Measurements from ENCODE around the gene PMM2.
A peak's percentile ranks its signal among the peaks of the same experiment; 100 is the strongest.

Gene PMM2

GRCh38 chr16:8885674-8886592 lies 88.3 kb downstream of the PMM2 start:
- ChIA-PET CTCF (interaction anchor here (0.8 kb wide), 1 partner anchor 39 kb away, joined by 3 read pairs; no protein-coding TSS in a partner anchor), POLR2A (ENCODE audit: low non-redundant PET) (no interaction called here)
- TF ChIP-seq CTCF (conservative IDR thresholded peaks at IDR 0.05; ENCODE audit: low read depth): no peak
- no peak for DNase-seq (ENCODE audit: low spot score)
- peak overlapping the region; percentile 67 for H3K27ac ChIP-seq

- peak overlapping the region; percentile 67 for H3K27ac ChIP-seq
- no peak for DNase-seq (ENCODE audit: low spot score)
- CTCF ChIA-PET: no interaction called here
- TF ChIP-seq CTCF (conservative IDR thresholded peaks at IDR 0.05; ENCODE audit: low read depth): no peak
- POLR2A ChIA-PET (ENCODE audit: low non-redundant PET): no interaction called here
Measured at GRCh38 chr16:8886593-8887430, 89.2 kb downstream of the PMM2 start.

- TF ChIP-seq CTCF (conservative IDR thresholded peaks at IDR 0.05; ENCODE audit: low read depth): no peak
- DNase-seq (ENCODE audit: low spot score): no peak
- ChIA-PET POLR2A (ENCODE audit: low non-redundant PET) (no interaction called here), CTCF (no interaction called here)
- peak overlapping the region; percentile 11; the same call in 1 of the 2 replicates for H3K27ac ChIP-seq
Measured at GRCh38 chr16:8887431-8887765, 89.8 kb downstream of the PMM2 start.

GRCh38 chr16:8887952-8888560 lies 90.4 kb downstream of the PMM2 start:
- CTCF ChIA-PET: interaction anchor here (1.2 kb wide), 1 partner anchor 8 kb away, joined by 8 read pairs; no protein-coding TSS in a partner anchor
- no peak for TF ChIP-seq CTCF (conservative IDR thresholded peaks at IDR 0.05; ENCODE audit: low read depth)
- peak overlapping the region; percentile 11; the same call in 1 of the 2 replicates for H3K27ac ChIP-seq
- DNase-seq (ENCODE audit: low spot score): no peak
- POLR2A ChIA-PET (ENCODE audit: low non-redundant PET): no interaction called here

- no peak for TF ChIP-seq CTCF (conservative IDR thresholded peaks at IDR 0.05; ENCODE audit: low read depth)
- H3K27ac ChIP-seq: peak overlapping the region; percentile 1; the same call in 1 of the 2 replicates
- no peak for DNase-seq (ENCODE audit: low spot score)
- ChIA-PET POLR2A (ENCODE audit: low non-redundant PET) (interaction anchor here (0.6 kb wide), 1 partner anchor 21 kb away, joined by 3 read pairs; the partner anchor contains the start of gene CARHSP1), CTCF (interaction anchor here (1.2 kb wide), 1 partner anchor 9 kb away, joined by 8 read pairs; no protein-coding TSS in a partner anchor)
Measured at GRCh38 chr16:8888951-8889892, 91.6 kb downstream of the PMM2 start.

Measured in RWPE1 (cell line).